Activated CD8-positive, alpha-beta memory T cell treated with anti-CD3 and anti-CD28 coated beads, Interleukin-2, amount 50 U/mL, for 24 hours (primary cell): ENCODE data around the gene ZNF341.
"Not testable (repeated sequence)": the region's sequence is repeated elsewhere in the genome, so short reads cannot be mapped to it uniquely, and the experiment has no call there.

ENCODE experiments used
- DNase-seq: peaks from one replicate; pipeline ENCODE4 v3.0.0-alpha.2; 2020; ENCODE audit errors: extremely low read depth

The ZNF341 gene

DNA sequence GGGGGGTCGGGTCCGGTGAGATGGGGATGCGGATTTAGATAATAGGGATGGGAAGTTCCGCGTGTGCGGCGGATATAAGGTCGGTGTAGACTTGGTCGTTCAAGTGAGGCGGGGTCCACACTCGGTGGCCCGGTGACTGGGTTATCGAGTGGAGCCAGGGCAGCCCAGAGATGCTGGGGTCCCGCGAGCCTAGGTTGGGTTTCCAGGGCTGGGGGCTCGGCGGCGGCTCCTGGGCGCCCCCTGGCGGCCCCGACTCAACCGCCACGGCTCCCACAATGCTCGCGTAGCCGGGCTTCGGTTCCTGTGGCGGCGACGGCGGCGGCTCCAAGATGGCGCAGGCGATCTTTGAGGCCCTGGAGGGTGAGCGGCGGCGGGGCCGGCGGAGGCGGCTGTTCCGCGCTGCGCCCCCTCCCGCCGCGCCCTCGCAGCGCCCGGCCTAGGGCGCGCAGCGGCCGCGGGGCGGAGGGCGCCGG lies at the start of gene ZNF341:
TSS of gene ZNF341 (plus strand) at position 304 of the 473 bp plus-strand sequence. CDS start at position 330, 26 bp downstream.
- peak; percentile 70 for DNase-seq

DNA sequence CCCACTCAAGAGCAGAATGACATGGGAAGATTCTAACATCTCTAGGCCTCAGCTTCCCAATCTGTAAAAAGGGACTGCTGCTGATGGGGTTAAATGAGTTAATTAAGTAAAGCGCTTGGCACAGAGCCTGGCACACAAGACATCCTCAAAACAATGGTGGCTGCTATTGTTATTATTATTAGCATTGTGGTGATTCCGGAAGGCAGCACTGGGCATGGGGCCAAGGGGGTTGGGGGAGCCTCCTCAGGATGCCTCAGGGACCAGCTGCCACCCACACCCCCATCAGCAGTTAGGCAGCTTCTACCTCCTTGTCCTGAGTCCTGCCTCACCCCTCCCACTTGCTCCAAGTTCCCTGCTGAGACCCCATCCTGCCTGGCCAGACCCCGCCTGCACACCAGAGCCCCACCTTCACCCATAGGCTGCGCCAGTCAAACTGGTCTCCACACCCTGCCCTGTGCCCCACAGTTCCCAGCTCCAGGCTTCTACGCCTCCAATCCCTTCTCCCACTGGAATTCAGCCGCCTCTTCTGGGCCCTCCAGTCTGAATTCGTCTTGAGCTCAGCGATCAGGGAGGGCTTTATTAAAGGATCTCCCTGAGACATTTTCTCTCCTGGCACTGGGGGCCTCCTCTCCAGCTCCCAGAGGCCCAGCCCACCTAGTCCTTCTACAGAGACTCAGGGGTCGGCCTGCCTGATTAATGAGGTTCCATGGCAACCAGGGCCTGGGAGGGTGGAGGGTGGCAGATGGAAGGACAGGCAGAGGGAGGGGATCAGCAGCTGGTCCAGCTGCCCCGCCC lies 47.1 kb upstream of the ZNF341 start:
- DNase-seq: no peak

DNA sequence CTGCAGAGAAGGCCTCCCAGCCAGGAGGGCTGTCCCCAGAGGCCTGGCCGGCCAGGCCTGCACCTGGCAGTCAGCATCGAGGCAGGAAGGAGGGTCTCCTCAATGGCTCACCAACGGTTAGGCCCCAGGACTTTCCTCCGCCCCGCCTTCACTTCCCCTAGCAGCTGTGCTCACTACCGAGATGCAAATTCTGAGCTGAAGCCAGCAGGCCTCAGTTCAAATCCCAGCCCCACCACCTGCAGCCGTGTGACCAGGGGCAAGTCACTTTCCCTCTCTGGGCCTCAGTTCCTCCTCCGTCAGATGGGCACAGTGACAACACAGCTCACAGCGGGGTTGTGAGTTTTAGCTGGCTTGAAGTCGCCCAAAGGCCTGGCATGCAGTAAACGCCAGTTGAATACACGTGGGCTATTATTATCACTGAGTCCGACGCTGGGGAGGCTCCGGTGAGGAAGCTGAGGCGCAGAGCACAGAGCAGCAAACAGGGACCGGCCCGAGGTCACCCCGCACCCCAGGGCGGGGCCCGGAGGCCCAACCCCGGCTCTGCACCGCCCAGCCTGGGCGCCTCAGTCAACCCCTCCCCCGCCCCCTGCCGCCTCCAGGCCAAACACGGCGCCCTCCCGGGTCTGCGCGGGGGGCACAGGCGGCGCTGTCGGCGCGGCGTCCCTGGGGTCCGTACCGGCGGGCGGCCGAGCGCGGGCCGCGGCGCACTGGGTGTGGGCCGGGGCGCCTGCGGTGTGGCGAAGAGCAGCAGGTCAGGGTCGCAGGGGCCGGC lies 46.3 kb upstream of the ZNF341 start:
- no peak for DNase-seq

DNA sequence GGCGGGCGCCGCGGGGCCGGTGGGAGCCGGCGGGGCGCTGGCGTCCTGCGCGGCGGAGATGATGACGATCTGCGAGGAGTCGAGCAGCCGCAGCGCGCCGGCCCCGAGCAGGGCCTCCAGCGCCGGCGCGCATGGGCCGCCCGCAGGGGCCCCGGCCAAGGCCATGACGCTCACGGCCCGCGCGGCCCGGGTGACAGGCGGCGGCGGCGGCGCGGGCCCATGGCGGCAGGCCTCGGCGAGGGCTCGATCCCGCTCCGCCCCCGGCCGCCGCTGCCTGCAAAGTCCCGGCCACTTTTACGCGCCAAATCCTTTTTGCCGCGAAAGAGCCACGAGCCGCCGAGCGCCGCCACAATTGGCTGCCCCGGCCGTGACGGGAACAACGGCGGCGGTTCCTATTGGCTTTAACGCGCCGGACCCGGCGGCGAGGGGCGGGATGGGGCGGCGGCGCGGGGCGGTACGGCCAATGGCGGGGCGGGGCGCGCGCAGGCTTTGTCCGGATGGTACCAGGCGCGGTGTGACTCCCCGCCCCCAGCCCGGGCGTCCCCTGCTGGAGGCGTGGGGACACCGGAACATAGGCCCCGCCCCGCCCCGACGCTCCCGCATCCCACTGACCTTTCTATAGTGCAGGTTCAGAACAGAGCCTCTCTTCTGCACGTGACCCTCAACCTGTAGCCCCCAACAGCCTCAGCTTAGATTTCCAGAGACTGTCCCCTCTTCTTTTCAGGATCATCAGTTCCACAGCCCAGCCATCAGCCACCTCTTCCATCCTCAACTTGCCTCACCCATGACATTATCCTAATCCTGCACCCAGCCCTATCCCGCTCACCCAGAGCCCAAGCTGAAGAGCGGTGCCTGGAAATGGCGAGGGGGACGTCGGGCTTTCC lies 45.5 kb upstream of the ZNF341 start, which contains the start of gene E2F1:
TSS of gene E2F1 (minus strand) at position 286 of the 884 bp plus-strand sequence. CDS start at position 165, 121 bp downstream.
- peak; percentile 85 for DNase-seq

DNA sequence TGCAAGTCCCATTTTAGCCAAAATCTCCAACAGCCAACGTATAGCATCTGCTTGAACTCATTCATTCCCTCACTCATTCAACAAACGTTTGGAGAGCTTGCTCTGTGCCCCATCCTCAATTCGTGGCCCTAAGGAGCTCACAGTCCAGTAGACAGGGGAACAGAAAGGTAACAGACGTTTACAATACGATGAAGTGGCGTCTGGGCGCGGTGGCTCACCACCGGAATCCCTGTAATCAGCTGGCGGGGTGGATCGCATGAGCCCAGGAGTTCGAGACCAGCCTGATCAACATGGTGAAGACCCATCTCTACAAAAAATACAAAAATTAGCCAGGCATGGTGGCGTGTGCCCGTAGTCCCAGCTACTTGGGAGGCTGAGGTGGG lies 44.8 kb upstream of the ZNF341 start:
- DNase-seq: no peak

DNA sequence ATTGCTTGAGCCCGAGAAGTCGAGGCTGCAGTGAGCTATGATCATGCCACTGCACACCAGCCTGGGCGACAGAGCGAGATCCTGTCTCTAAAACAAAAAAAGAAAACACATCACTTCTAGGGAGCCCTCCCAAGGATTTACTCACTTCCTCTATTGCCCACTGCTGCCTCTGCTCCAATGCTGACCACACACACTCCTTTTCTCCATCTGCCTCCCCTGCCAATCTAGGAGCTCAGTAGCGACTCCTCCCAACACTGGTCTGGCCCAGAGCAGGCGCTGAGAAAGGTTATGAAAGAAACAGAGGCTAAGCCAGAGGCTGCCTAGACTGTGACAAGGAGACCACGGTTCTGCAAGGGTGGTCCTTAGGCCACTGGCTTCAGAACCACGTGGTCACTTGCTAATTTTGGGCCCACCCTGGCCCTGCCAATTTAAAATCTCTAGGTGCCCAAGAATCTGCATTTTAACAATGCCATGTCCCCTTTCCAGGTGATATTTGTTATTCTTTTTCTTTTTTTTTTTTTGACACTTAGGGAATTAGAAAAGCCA lies 44.4 kb upstream of the ZNF341 start:
- no peak for DNase-seq

DNA sequence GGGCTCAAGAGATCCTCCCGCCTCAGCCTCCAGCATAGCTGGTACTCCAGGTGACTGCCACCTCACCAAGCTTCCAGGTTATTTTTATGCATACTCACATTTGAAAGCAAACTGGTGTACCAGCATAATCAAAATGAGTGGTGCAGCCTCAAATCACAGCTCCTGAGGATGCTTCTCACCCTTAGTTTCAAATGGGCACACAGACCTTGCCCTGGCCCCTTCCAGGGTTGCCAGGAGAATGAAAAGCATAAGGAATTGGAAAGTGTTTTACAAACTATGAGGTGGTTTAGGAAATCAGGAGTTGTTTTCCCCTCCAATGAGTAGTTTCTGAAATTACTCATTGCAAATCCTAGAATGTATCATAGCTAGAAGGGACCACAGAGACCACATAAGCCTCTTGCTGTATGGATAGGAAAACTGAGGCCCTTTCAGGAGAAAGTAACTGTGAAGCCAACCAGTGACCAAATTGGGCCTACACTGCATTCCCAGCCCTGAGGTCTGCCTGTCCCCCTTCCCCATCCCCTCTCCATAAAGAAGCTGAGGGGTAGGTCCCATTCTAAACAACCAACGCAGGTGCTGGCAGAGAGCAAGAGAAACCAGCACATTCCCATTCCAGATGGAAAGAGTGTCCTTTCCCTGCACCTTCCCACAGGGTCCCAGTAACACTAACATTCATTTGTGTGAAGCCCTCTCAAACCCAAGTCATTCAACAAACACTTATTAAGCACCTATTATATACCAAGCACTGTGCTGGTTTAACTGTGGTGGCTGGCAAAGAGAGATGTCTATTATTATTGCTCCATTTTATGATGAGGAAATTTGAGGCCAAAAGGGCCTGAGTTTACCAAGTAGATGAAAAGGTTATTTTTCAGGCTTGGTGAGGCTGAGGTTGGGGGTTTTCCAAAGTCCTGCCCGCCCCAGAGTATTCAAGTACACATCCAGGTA lies 43.5 kb upstream of the ZNF341 start:
- DNase-seq: no peak

DNA sequence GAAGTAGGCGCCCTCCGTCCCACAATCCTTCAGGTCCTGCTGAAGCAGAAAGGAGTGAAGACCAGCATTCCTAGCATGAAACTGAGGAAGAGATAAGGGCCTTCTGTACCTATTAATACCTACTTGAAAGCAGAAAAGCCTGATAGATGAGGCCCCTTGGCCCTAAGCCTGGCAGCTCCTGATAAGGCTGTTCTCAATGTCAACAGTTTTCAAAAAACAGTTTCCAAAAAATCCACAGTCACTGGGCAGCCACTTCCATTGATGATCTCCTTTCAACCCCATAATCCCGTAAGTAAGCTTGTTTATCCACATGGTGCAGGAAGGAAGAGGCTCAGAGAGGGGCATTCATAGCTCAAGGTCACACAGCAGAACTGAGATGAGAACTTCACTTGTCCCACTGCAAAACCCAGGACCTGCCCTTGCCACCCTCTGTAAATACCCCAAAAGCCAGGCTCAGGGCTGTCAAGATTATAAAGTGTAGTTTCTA lies 42.8 kb upstream of the ZNF341 start:
- DNase-seq: no peak

DNA sequence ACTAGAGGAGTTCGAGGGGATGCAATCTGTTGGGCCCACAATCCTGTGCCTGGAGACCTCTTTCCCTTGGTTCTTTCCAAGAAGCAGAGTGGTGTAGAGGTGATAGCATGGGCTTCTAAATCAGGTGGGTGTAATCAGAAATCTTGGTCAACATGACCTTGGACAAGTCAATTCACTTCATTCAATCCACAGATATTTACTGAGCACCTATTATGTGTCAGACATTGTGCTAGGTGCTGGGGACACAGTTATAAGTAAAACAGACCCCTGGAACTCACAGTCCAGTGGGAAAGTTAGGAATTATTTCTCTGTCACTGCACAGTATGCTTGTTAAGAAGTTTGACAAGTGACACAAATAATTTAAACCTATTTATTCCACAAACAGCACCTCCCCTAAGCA lies 42.3 kb upstream of the ZNF341 start:
- no peak for DNase-seq

DNA sequence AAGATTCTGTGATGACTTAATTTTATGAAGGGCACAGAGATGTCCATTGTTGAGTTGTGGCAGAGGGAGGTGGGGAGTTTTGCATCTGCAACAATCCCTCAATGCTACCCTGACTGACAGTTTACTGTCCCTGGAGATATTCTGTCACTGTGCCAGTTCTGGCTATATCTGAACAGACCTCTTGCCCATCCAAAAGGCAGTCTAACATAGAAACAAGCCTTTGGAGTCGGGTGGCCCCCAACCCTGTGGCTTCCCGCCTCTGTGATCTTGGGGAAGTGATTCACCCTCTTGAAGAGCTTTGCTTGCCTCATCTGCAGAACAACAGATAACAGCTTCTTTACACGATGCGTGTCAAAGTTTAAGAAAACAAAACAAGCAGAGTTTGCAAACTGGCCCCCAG lies 41.8 kb upstream of the ZNF341 start:
- DNase-seq: no peak

DNA sequence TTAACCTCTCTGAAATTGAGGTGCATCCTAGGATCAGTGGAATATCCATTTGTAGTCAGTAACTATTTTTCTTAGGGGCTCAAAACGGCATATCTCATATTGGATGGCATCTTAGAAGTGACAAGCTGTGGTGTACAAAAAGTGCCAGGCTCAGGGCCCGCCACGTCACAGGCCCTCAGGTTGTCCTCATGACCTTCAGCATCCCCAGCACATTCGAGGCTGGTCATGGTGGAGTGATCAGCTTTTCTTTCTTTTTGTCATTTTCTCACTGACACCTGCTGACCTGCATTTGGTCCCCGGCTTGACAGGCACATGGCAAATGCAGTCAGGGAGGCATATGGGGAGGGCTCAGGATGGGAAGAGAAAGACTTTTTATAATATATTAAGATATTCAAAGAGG lies 38.5 kb upstream of the ZNF341 start:
- DNase-seq: no peak

DNA sequence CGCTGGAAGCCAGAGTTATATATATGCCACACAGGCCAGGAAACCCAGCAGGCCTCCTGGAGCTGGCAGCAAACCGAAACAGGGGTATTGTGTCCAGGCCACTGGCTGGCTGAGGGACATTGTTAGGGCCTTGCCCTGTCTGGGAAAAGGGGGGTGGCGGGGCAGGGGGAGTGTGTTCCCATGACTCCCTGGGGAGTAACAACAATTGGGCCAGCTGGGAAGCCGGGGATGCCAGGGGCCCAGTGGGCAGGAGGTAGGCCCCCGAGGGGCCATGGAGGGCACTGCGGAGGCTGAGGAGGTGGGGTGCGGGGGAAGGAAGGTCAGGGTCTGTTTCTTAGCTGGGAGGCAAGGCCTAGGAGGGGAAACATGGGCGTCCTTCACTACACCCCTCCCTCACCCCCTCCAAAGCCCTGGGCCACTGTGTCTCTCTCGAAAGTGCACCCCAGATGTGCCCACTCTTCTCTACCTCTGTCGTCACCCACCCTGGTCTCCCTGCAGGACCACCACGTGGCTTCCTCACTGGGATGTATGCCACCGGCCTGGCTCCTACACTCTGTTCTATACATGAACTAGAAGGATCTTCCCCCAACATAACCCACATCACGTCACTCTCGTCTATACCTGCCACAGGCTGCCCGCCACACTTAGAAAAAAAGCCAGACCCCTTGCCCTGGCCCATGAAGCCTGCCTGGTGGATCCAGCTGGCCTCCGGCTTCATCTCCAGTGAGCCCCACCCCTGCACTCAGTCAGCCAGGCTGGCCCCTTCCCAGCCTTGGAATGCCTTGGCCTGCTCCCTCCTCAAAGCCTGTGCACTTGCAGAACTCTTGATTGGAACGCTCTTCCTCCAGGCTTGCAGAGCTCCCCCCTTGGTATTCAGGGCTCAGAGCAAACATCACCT lies 37.8 kb upstream of the ZNF341 start:
- no peak for DNase-seq

DNA sequence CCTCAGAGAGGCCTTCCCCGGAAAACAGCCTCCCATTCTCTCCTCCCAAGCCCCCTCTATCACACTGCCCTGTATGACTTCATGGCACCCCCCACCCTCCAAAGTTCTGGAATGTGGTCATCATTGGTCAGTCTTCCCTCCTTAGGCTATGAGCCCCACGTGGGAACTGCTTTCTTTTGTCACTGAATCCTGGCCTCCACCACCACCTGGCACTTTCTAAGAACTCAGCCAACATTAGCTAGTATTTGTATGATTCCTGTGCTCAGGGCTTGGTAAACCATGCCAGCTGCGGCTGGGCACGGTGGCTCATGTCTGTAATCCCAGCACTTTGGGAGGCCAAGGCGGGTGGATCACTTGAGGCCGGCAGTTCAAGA lies 37.2 kb upstream of the ZNF341 start:
- DNase-seq: no peak

DNA sequence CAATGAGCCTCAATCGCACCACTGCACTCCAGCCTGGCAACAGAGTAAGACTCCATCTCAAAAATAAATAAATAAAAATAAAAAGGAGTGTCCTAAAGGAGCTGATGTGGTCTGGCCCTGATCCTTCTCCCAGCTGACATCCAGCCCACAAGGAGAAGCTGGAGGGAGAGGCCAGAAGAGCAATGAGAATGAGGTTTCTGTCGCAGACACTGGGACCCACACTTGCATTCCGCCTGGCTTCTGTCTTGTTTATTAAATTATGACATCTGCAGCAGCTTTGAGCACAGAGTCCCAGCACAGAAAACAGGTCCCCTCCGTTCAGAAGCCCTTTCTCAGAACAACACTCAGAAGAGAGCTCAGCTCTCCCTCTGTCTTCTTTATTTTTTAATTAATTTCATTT lies 35.3 kb upstream of the ZNF341 start:
- DNase-seq: no peak

DNA sequence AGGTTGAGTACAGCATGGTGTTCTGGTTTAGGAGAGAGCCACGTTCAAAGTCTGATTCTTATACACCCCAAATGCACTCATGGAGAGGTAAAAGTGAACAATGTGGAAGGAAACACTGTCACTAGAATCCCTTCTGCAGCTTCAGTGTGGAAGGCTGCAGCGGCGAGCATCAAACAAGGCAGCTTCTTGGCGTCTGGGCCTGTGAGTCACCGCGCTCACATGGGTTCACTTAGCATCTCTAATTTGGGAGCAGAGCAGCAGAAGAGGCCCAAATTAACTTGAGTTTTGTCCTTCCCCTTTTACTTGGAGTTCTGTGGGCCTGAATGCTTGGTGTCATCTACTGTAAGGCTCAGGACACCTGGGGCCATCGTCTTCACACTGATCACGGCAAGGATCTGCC lies 34.7 kb upstream of the ZNF341 start:
- no peak for DNase-seq

DNA sequence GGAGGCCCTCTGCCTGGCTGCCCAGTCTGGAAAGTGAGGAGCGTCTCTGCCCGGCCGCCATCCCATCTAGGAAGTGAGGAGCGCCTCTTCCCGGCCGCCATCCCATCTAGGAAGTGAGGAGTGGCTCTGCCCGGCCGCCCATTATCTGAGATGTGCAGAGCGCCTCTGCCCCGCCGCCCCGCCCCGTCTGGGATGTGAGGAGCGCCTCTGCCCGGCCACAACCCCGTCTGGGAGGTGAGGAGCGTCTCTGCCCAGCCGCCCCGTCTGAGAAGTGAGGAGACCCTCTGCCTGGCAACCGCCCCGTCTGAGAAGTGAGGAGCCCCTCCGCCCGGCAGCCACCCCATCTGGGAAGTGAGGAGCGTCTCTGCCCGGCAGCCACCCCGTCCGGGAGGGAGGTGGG lies 32.8 kb upstream of the ZNF341 start:
- not testable (repeated sequence) for DNase-seq

DNA sequence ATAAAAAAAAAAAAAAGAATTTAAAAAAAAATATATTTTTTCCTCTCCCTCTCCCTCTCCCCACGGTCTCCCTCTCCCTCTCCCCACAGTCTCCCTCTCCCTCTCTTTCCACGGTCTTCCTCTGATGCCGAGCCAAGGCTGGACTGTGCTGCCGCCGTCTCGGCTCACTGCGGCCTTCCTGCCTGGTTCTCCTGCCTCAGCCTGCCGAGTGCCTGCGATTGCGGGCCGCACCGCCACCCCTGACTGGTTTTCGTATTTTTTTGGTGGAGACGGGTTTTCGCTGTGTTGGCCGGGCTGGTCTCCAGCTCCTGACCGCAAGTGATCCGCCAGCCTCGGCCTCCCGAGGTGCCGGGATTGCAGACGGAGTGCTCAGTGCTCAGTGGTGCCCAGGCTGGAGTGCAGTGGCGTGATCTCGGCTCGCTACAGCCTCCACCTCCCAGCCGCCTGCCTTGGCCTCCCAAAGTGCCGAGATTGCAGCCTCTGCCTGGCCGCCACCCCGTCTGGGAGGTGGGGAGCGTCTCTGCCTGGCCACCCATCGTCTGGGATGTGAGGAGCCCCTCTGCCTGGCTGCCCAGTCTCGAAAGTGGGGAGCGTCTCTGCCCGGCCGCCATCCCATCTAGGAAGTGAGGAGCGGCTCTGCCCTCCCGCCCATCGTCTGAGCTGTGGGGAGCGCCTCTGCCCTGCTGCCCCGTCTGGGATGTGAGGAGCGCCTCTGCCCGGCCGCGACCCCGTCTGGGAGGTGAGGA lies 30.9 kb upstream of the ZNF341 start:
- not testable (repeated sequence) for DNase-seq

DNA sequence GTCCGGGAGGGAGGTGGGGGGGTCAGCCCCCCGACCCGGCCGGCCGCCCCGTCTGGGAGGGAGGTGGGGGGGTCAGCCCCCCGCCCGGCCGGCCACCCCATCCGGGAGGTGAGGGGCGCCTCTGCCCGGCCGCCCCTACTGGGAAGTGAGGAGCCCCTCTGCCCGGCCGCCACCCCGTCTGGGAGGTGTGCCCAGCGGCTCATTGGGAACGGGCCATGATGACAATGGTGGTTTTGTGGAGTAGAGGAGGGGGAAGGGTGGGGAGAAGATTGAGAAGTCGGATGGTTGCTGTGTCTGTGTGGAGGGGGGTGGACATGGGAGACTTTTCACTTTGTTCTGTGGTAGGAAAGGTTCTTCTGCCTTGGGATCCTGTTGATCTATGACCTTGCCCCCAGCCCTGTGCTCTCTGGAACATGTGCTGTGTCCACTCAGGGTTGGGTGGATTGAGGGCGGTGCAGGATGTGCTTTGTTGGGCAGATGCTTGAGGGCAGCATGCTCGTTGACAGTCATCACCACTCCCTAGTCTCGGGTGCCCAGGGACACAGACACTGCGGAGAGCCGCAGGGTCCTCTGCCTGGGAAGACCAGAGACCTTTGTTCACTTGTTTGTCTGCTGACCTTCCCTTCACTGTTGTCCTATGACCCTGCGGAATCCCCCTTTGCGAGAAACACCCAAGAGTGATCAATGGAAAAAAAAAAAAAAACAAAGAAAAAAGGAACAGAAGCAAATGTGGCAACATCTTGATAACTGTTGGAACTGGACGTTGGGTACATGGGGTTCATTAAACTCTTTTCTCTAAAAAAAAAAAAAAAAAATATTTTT lies 30.0 kb upstream of the ZNF341 start:
- DNase-seq: no peak
